SK-N-SH treated with all-trans-retinoic acid at 6 μM for 48 hours (cell line): ENCODE data around the gene RC3H1.

Experiments used
- ATAC-seq: fragments of 200-7000 bp; cut with Tn5 transposase; 3 replicates; pipeline ENCODE4 v1.9.1; 2020; ENCODE audit warnings: mild to moderate bottlenecking, moderate library complexity
- BACH2 ChIP-seq: fragments of 250-450 bp; sonication (Bioruptor Pico); IDR thresholded peaks from 2 replicates; pipeline ENCODE4 v1.9.0; 2021; ENCODE audit warnings: mild to moderate bottlenecking, borderline replicate concordance
- CREB5 ChIP-seq: fragments of 250-450 bp; sonication (Bioruptor Pico); IDR thresholded peaks from 2 replicates; pipeline ENCODE4 v1.5.1; 2020; ENCODE audit warnings: low read depth, mild to moderate bottlenecking, moderate library complexity
- CSDC2 ChIP-seq: fragments of 250-450 bp; sonication (Bioruptor Pico); IDR thresholded peaks from 2 replicates; pipeline ENCODE4 v1.5.0; 2020; ENCODE audit warnings: mild to moderate bottlenecking, moderate library complexity
- CSRNP3 ChIP-seq: fragments of 250-450 bp; sonication (Bioruptor Pico); IDR thresholded peaks from 2 replicates; pipeline ENCODE4 v1.5.1; 2021; ENCODE audit warnings: mild to moderate bottlenecking, moderate library complexity
- GLIS3 ChIP-seq: fragments of 250-450 bp; sonication (Bioruptor Pico); IDR thresholded peaks from 2 replicates; pipeline ENCODE4 v1.5.0; 2020; ENCODE audit warnings: mild to moderate bottlenecking, moderate library complexity
- ISL1 ChIP-seq: fragments of 250-450 bp; sonication (Bioruptor Pico); IDR thresholded peaks from 2 replicates; pipeline ENCODE4 v2.1.2; 2022; ENCODE audit warnings: mild to moderate bottlenecking, moderate library complexity
- POU6F1 ChIP-seq: fragments of 250-450 bp; sonication (Bioruptor Pico); IDR thresholded peaks from 2 replicates; pipeline ENCODE4 v1.8.0; 2021; ENCODE audit warnings: low read depth, mild to moderate bottlenecking, moderate library complexity, borderline replicate concordance
- PPARA ChIP-seq: fragments of 250-450 bp; sonication (Bioruptor Pico); IDR thresholded peaks from 2 replicates; pipeline ENCODE4 v1.5.0; 2020; ENCODE audit warnings: mild to moderate bottlenecking, borderline replicate concordance
- RARB ChIP-seq: fragments of 250-450 bp; sonication (Bioruptor Pico); IDR thresholded peaks from 2 replicates; pipeline ENCODE4 v1.8.0; 2021; ENCODE audit warnings: mild to moderate bottlenecking, moderate library complexity
- SNAI2 ChIP-seq: fragments of 250-450 bp; sonication (Bioruptor Pico); IDR thresholded peaks from 2 replicates; pipeline ENCODE4 v1.5.0; 2020; ENCODE audit warnings: mild to moderate bottlenecking, moderate library complexity
- TOX ChIP-seq: fragments of 250-450 bp; sonication (Bioruptor Pico); IDR thresholded peaks from 2 replicates; pipeline ENCODE4 v1.8.0; 2021; ENCODE audit warnings: mild to moderate bottlenecking, moderate library complexity, borderline replicate concordance
- TSHZ2 ChIP-seq: fragments of 250-450 bp; sonication (Bioruptor Pico); IDR thresholded peaks from 2 replicates; pipeline ENCODE4 v1.5.0; 2020; ENCODE audit warnings: mild to moderate bottlenecking, moderate library complexity
- ZC3H10 ChIP-seq: fragments of 250-450 bp; sonication (Bioruptor Pico); IDR thresholded peaks from 2 replicates; pipeline ENCODE4 v1.5.1; 2021; ENCODE audit warnings: mild to moderate bottlenecking, moderate library complexity
- ZFP3 ChIP-seq: fragments of 250-450 bp; sonication (Bioruptor Pico); IDR thresholded peaks from 2 replicates; pipeline ENCODE4 v1.5.0; 2020; ENCODE audit warnings: mild to moderate bottlenecking, moderate library complexity
- ZFP30 ChIP-seq: fragments of 450-650 bp; formaldehyde crosslinking; IDR thresholded peaks from 2 replicates; pipeline ENCODE4 v1.5.0; 2022; ENCODE audit warnings: mild to moderate bottlenecking, moderate library complexity
- ZNF565 ChIP-seq: fragments of 450-650 bp; formaldehyde crosslinking; conservative IDR thresholded peaks from 2 replicates; pipeline ENCODE4 v1.5.0; 2020; ENCODE audit warnings: low read depth, mild to moderate bottlenecking, moderate library complexity
- ZNF70 ChIP-seq: fragments of 450-650 bp; formaldehyde crosslinking; IDR thresholded peaks from 2 replicates; pipeline ENCODE4 v1.5.0; 2020; ENCODE audit warnings: mild to moderate bottlenecking, moderate library complexity
- TF ChIP-seq, protein P1 (sequence below): fragments of 250-450 bp; sonication (Bioruptor Pico); IDR thresholded peaks from 2 replicates; pipeline ENCODE4 v1.8.0; 2020; ENCODE audit warnings: mild to moderate bottlenecking, moderate library complexity, borderline replicate concordance

Gene RC3H1

DNA sequence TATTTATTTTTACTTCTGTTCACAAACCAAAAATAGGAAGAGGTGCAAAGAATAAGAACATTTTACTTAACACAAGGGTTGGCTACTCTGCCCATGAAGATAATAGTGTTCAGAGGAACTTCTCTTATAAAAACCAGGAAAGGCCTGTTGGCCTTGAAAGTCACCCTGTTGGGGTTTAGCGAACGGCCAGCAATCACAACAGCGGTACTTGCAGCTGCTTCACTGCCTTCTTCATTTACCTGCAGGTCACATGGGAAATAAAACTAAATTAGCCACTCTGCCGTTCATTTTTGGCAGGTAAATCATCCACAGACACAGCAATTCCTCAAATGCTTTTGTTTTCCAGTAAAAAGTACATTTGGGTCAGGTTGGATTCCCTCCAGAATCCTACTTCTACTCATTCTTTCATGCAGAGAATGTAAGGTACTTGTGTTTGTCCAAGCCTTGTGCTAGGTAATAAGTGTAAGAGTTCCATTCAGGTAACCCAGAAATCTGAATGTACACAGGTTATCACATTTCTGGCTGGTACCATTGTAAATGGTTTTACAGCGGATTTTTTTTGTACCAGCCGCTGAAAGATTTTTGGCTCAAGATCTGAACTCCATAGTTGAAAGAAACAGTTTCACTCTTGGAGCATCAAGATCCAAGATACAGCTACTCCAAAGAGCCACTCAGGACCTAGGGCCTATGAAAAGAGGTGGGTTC, 118.2 kb downstream of the RC3H1 start (continued):
- TF ChIP-seq ZFP3 (CRISPR knock-in tag) (no peak), ZNF70 (no peak)

DNA sequence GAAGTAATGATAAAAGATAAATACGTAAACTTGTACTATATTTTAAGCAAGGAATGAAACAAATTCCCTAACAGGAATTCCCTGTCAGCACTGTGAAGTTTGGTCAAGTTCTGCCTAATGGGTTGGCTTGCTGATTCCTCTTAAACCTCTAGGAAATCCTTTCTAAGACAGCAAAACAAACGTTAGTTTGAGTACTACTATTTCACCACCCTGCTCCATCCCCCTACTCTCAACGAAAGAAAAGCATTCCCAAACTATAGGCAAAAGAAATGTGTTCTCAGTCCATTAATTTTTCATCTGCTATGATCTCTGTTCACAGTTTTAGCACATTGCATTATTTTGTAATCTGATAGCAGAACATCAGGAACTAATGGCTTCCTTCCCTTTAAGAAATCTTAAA, 121.2 kb downstream of the RC3H1 start:
- no peak for ATAC-seq
- TF ChIP-seq ZNF70 (no peak), PPARA (no peak), ZFP3 (CRISPR knock-in tag) (no peak), CSDC2 (CRISPR knock-in tag) (no peak), TSHZ2 (CRISPR knock-in tag) (no peak)
- TF ChIP-seq, all 23 proteins: peak for 0

DNA sequence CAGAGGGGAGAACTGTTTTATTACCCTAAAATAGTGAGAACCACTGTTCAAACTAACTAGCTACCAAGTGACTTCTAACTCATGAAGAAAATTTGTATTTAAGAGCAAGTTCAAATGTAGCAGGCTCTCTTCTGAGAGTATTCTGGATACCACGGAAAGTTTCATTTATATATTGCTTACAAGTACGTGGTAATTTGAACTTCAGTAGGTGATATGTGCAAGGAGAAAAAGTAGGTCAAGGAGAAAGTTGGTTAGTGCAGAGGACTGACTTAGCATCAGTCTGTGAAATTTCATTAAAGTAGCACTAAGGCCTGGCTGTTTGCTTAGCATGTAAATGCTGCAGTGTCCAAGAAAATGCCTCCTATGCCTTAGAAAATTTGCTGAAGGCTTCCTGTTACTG, 121.7 kb downstream of the RC3H1 start:
- ATAC-seq, result no peak
- TF ChIP-seq TOX (no peak), CREB5 (no peak), GLIS3 (CRISPR knock-in tag) (no peak), TSHZ2 (CRISPR knock-in tag) (no peak), RARB (CRISPR knock-in tag) (no peak), ZNF70 (no peak), BACH2 (CRISPR knock-in tag) (no peak), ZC3H10 (CRISPR knock-in tag) (no peak), PPARA (no peak), ZFP30 (no peak), CSDC2 (CRISPR knock-in tag) (no peak), CSRNP3 (no peak), SNAI2 (no peak), ZNF565 (CRISPR knock-in tag) (no peak), ISL1 (CRISPR knock-in tag) (no peak), POU6F1 (no peak), ZFP3 (CRISPR knock-in tag) (no peak)
- TF ChIP-seq, protein P1, sequence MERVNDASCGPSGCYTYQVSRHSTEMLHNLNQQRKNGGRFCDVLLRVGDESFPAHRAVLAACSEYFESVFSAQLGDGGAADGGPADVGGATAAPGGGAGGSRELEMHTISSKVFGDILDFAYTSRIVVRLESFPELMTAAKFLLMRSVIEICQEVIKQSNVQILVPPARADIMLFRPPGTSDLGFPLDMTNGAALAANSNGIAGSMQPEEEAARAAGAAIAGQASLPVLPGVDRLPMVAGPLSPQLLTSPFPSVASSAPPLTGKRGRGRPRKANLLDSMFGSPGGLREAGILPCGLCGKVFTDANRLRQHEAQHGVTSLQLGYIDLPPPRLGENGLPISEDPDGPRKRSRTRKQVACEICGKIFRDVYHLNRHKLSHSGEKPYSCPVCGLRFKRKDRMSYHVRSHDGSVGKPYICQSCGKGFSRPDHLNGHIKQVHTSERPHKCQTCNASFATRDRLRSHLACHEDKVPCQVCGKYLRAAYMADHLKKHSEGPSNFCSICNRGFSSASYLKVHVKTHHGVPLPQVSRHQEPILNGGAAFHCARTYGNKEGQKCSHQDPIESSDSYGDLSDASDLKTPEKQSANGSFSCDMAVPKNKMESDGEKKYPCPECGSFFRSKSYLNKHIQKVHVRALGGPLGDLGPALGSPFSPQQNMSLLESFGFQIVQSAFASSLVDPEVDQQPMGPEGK (CRISPR knock-in tag), result no peak
